ENCODE results near the gene ARMC9.

DNA sequence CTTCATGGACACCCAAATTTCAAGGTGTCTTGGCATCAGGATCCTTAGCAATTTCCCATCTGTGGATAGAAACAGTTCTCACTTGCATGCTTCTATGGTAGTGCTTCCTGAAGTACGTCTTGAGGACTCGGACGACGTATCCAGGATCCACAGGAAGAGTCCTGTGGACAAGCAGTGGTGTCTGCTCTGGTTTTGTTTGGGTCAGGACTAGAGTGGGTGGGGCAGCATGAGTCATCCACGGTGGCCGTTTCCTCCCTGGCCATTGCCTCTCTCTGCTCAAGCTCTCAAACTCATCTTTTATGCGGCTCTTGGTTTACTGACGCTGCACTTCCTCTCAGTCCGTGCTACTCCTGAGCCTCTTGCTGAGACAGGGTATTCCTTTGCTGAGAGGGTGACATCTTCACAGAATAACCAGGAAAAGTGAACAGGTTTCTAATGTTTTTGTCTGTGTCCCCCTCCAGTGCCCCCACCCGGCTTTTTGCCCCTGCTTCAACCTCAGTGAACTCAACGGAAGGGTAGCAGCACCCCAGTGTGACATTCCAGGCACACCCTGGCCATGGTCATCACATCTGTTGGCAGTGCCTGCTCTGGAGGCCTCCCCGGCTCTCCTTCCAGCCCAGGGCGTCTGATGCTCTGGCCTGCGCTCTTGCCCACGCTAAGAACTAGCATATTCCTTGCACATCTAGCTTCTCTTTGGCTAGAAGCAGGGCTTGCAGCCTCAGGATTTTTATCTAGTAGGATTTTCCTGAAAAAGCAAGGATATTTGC is 62.2 kb downstream of the ARMC9 start:
- no peak for TF ChIP-seq ZNF510 (tag by site-specific recombination; IDR thresholded peaks at IDR 0.05; ENCODE audit: insufficient replicate concordance)
- TF ChIP-seq CTCF (tag by site-specific recombination; IDR thresholded peaks at IDR 0.05), result no peak
- no peak for TF ChIP-seq ZNF274 (IDR thresholded peaks at IDR 0.05; ENCODE audit: low read length)
- TF ChIP-seq ZNF274 (tag by site-specific recombination; IDR thresholded peaks at IDR 0.05; ENCODE audit: borderline replicate concordance), result no peak
- TF ChIP-seq ZIC2 (tag by site-specific recombination; IDR thresholded peaks at IDR 0.05), result no peak
- TF ChIP-seq ZNF155 (tag by site-specific recombination; IDR thresholded peaks at IDR 0.05), result no peak
- no peak for TF ChIP-seq ZNF16 (tag by site-specific recombination; IDR thresholded peaks at IDR 0.05; ENCODE audit: low read depth)
- no peak for TF ChIP-seq HOXA7 (CRISPR knock-in tag; IDR thresholded peaks at IDR 0.05; ENCODE audit: borderline replicate concordance)
- no peak for TF ChIP-seq OSR2 (tag by site-specific recombination; IDR thresholded peaks at IDR 0.05)
- no peak for TF ChIP-seq PATZ1 (tag by site-specific recombination; IDR thresholded peaks at IDR 0.05)
- TF ChIP-seq ZNF558 (tag by site-specific recombination; IDR thresholded peaks at IDR 0.05), result no peak
- TF ChIP-seq, protein P1, sequence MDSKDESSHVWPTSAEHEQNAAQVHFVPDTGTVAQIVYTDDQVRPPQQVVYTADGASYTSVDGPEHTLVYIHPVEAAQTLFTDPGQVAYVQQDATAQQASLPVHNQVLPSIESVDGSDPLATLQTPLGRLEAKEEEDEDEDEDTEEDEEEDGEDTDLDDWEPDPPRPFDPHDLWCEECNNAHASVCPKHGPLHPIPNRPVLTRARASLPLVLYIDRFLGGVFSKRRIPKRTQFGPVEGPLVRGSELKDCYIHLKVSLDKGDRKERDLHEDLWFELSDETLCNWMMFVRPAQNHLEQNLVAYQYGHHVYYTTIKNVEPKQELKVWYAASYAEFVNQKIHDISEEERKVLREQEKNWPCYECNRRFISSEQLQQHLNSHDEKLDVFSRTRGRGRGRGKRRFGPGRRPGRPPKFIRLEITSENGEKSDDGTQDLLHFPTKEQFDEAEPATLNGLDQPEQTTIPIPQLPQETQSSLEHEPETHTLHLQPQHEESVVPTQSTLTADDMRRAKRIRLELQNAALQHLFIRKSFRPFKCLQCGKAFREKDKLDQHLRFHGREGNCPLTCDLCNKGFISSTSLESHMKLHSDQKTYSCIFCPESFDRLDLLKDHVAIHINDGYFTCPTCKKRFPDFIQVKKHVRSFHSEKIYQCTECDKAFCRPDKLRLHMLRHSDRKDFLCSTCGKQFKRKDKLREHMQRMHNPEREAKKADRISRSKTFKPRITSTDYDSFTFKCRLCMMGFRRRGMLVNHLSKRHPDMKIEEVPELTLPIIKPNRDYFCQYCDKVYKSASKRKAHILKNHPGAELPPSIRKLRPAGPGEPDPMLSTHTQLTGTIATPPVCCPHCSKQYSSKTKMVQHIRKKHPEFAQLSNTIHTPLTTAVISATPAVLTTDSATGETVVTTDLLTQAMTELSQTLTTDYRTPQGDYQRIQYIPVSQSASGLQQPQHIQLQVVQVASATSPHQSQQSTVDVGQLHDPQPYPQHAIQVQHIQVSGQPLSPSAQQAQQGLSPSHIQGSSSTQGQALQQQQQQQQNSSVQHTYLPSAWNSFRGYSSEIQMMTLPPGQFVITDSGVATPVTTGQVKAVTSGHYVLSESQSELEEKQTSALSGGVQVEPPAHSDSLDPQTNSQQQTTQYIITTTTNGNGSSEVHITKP (tag by site-specific recombination; IDR thresholded peaks at IDR 0.05), result no peak
- no peak for TF ChIP-seq ZNF830 (tag by site-specific recombination; IDR thresholded peaks at IDR 0.05; ENCODE audit: low read depth)
